ENCODE results near the gene SCAMP1.
A peak's percentile ranks its signal among the peaks of the same experiment; 100 is the strongest.

The SCAMP1 gene

DNA sequence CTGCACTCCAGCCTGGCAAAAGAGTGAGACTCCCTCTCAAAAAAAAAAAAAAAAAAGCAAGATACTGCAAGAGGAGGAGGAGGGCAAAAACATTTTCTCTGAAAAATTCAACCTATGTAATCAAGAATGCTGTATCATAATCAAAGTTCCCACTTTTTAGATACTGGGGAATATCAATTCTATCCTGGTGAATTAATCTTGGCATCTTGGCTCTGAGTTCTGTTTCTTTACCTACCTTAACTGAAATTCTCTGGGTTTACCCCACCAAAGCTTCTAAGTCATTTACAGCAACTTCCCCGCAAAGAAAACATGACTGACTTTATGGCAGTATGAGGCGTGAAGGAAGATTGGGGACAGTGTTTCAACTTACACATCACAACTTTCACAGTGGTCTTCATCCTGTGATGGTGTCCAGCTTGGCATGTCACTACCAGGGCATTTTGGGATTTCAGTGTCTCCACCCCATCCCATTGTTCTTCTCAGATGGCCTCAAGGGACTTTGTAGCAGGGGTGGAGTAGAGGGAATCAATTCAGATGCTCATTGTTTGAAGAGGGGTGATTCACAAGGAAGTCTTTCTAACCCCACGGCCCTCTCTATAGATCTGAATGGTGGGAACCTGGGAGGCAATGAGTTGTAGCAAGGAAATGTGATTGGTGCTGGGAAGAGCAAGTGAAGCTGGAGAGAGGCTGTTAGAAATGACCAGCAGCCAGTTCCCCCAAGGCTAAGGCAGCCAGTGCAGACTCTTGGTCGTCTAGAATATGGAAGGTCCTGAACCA is 130.5 kb downstream of the SCAMP1 start:
- DNase-seq (ENCODE audit: low read depth, low spot score): peak; percentile 58
- H3K27ac ChIP-seq: peak overlapping the region; percentile 19

DNA sequence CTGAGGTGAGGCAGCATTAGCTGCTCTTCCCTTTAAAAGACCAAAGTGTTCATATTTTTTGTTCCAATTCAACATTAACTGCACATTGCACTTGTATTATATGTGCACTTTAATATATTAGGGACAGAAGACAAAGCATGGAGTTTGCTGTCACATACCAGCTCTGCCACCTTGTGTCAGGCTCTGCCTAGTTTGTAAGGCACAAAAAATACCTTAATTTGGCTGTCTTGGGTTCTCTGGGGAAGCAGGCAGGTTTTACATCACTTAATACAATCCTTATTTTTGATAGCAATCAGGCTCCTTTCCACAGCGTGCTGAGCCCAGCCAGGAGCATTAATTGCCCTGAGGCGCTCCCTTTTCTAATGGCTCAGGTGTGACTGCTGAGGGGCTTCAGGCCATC is 131.8 kb downstream of the SCAMP1 start:
- DNase-seq (ENCODE audit: low read depth, low spot score): no peak
- H3K27ac ChIP-seq: no peak overlapping the region

DNA sequence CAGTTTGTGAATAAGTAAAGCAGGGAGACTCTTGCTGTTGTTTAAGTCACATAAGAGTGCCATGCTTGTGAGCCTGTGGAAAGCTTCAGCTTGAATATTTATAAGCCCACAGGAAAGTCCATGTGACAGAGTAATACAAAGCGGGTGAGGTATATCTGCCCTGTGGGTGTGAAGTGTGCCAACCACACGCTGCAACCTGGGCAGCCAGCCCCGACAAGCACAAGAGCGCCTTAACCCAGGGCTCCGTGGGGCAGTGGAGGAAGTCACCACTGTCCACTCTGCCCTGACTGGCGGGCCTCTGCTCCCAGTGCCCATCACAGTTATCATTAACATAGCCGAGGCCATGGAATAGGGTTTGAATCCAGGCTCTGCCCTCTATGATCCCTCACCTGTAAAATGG is 132.2 kb downstream of the SCAMP1 start:
- DNase-seq (ENCODE audit: low read depth, low spot score): no peak
- H3K27ac ChIP-seq: no peak overlapping the region

DNA sequence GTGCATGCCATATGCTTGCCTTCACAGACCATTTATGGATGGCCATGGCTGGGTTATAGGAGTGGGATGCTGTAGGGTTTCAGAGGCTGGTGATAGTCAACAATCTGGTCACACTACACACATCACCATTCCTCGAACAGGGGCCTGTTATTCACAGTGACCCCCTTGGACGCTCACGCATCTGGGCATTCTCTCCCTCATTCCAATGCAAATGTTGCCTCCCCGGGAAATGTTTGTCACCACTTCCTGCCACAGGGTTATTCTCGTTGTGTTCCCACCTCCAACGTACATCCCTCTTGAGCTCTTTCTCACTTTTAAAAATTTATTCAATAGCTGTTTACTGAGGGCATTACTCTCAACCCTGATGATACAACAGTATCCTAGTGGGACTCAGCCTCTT is 135.4 kb downstream of the SCAMP1 start:
- no peak for DNase-seq (ENCODE audit: low read depth, low spot score)
- H3K27ac ChIP-seq: peak overlapping the region; percentile 33

DNA sequence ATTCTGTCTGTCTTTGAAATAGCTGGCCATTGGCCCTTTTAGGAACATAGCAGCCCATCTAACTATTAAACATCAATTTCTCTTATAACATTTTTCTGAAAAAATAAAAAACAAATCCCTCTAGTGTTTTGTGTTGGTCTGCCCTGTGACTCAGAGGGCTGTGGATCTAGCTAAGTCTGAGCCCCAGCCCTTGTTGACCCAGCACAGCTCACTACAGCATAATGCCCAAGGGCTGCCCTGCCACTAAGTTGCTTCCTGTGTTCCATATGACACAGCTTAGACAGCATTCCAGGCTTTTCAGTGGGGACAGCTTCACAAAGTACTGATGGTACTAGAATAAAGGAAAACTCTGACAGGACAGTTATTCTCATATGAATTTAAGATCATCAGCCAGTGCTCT is 136.0 kb downstream of the SCAMP1 start:
- peak overlapping the region; percentile 33 for H3K27ac ChIP-seq
- DNase-seq (ENCODE audit: low read depth, low spot score): peak; percentile 34

DNA sequence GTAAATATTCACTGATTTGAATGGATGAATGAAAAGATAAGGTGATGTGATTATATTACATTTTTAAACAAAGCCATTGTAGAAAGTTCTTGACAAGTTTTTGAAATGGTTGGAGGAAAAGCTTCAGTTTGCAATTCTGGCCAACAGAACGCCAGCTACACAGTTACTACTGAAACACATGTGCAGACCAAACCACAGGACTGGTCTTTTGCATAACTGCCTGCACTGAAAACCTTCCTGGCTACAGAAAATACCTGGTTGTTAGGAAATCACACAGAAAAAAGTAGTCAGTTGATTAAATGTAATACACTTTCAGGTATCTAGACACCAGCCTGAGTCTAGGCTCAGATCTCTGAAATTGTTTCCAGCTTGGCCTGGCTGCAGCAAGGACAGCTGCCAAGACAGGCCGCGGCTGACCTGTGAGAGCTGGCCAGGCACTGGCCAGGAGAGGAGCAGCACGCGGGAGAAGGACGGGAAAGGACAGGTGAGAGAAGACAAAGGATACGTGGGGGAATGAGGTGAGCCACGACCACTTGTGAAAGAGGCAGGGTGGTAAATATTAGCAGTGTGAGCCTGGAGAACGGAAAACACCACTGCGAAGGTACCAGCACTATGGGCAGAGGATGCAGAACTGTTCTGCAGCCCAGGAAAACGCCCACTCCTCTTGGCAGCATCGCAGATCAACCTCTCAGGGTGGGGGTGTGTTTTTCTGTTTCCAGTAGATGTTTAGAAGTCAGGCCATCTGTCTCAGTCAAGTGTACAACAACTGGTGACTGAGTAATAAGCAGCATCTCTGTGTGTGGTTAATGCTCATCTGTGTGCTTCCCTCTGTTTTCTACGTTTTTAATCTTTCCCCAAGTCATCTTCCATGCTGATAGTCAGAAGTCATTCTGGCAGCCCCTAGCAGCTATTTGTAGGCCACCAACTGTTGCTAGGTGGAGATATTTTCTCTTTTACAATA is 137.4 kb downstream of the SCAMP1 start:
- no peak overlapping the region for H3K27ac ChIP-seq
- no peak for DNase-seq (ENCODE audit: low read depth, low spot score)

DNA sequence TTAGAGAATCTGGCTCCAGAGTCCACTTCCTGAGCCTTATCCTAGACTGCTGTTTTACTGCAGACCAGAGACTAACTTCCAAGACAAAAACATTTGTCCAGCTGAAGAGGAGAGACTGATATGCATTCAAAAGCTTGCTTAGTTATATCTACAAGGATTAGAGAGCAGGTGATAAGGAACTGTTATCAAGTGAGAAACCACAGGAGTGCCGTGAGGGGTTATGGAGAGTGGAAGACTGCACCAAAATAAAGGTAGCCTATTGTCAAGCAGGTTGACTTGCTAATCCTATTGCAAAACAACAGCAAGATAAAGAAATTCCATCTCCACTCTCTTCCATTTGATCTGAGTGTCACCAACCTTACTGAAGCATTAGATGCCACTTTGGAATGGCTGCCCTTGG is 139.1 kb downstream of the SCAMP1 start:
- DNase-seq (ENCODE audit: low read depth, low spot score): no peak
- H3K27ac ChIP-seq: no peak overlapping the region

DNA sequence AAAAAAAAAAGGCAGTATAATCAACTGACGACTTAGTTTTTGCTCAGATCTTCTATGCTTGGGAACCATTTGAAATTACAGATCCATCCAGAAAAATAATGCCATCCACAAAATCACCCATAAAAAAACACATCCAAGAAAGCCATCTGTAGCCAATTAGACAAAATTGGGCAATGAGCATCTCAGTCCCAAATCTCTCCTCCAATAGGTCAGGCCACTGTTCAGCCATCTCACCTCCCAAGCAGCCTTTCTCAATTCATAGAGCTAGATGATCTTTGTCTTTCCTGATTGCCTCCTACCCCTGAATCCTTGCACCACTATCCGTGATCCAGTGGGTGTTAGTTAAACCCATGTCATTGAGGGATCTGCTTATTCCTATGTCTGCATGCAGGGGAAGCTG is 139.6 kb downstream of the SCAMP1 start:
- H3K27ac ChIP-seq: no peak overlapping the region
- DNase-seq (ENCODE audit: low read depth, low spot score): no peak

DNA sequence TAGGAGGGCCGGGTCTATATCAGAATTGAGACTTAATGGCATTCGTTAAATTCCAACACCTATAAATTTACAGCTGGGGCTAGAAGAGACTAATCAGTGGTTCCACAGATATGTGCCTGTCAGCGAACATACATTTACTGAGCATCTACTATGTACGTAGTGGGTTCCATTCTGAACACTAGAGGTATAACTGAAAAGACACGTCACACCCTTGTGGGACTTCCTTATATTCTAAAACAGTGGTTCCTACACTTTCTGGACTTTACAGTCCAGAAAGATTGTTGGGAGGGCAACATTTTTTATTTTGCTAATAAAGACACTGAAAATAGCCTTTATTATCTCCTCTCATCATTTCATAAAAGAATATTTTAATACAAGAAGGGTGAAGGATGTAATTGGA is 140.5 kb downstream of the SCAMP1 start:
- no peak for DNase-seq (ENCODE audit: low read depth, low spot score)
- peak overlapping the region; percentile 49 for H3K27ac ChIP-seq

DNA sequence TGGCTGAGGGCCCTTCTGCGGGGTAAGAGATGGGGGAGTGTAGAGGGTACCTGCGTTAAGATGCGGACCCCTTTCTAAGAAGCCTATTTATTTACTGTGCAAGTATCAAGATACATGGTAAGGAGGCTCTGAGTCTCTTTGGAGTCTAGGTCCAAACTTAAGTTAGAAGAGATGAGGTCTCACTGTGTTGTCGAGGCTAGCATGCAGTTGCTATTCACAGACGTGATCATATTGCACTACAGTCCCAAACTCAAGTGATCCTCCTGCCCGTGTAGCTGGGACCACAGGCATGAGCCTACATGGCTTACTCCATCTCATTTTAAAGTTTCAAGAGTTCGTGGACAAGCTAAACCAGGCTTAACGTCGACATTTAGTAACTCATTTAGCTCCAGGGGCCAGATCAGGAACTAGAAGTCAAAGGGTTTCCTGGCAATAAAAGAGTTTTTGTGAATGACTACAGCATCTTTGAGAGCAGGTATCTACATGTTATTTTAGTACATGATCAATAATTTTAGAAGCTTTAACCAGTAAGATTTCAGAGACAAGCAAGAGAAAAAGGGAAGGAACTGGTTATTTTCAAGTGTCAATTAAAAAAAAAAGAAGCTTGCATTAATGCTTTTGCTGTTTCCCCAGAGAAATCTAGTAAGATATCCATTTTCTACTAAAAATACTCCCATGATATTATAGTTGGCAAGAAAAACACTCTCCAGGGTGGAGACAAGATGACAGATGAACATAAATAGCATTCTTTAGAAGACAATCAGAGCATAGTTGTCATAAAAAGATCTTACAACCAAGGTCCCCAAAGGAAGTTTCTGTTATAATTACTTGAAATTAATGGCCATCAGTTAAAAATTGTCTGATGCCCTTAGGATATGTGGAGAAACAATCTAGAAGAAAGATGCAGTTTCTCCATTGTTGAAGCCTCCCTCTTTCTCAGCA is 141.3 kb downstream of the SCAMP1 start:
- DNase-seq (ENCODE audit: low read depth, low spot score): no peak
- peak overlapping the region; percentile 49 for H3K27ac ChIP-seq

DNA sequence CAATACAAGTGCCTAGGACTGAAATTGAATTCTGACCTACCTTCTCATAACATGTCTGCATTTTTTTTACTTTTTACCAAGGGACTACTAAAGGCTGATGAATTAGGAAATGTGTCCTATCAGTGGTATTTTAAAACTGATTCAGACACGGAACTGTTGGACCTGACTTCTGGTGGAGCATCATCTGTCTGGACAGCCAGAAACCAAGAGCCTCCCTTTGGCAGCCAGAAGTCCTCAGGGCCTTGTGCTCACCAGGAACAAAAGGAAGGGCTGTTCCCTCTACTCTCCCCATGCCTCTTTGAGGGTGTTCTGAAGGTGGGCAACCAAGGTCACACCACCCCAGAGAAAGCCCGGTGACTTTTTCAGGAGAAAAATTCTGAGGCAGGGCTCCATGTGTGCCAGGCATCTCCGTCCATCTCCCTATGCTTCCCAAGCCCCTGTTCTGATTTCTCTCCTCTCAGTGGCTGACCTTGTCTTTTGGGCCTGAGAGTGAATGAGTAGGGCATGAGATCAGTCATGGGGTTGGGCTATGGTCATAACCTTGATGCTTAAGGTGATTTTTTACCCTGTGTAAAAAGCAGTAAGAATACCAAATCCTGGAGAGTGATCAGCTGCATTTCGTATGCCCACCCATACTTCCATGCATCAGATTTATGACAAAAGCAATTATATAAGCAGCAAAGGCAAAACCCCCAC is 143.7 kb downstream of the SCAMP1 start:
- no peak for DNase-seq (ENCODE audit: low read depth, low spot score)
- H3K27ac ChIP-seq: peak overlapping the region; percentile 72

DNA sequence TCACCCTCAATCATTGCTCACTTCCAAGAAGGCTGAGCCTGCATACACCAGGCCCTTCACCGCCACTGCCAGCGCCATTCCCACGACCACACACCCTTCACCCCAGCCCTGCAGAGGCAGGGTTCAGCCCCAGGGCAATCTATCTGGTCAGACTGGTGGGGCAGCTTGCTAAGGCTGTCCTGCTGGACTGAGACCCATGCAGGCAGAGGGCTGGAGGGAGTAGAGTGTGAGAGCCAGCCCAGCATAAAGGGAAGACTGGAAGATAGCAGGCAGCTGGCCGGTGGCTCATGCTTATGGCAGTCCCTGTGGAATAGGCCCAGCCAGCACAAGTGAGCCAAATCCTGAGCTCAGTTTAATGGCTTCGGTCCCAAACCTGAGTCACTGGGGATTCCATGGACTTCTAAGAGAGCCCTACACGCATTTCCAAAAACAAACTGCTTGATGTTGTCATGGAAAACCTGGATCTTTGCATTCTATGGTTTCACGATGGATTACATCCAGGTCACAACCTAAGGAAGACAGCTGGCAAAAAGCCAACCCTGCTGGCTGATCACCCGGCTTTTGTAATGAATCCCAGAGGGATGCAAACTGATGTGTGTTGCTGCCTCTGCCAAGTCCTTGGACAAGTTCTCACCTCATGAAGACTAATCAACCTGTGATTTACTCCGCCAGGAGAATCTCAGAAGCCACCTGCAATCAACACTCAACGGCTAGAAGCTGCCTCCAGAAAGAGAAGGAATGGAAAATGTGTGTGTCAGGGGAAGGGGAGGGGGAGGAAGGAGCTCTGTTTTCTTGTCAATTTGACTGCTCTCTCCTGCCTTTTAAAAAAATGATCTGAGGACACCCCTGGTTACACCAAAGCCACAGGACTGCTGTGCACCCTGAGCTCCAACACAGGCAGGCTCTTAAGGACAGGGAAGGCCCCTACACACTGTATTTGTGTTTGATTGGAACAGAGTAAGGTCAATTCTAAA is 144.6 kb downstream of the SCAMP1 start:
- H3K27ac ChIP-seq: peak overlapping the region; percentile 72
- DNase-seq (ENCODE audit: low read depth, low spot score): peak; percentile 97

DNA sequence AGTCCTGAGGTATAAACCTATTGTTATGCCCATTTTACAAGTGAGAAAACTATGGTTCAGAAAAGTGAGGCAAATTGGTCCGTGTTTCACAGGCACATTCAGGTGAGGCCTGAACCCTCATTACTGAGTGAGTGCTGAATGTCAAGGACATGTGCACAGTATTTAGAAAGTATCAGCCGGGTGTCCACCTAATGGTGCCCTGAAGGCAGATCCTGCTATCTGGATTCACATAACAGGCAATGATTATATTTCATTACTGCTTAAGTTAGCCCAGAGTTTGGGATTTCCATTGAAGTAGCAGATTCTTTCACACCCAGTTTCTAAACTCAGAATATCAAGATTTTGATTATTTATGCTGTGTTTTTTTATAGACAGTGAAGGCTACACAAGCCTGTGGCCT is 145.4 kb downstream of the SCAMP1 start:
- peak overlapping the region; percentile 72 for H3K27ac ChIP-seq

DNA sequence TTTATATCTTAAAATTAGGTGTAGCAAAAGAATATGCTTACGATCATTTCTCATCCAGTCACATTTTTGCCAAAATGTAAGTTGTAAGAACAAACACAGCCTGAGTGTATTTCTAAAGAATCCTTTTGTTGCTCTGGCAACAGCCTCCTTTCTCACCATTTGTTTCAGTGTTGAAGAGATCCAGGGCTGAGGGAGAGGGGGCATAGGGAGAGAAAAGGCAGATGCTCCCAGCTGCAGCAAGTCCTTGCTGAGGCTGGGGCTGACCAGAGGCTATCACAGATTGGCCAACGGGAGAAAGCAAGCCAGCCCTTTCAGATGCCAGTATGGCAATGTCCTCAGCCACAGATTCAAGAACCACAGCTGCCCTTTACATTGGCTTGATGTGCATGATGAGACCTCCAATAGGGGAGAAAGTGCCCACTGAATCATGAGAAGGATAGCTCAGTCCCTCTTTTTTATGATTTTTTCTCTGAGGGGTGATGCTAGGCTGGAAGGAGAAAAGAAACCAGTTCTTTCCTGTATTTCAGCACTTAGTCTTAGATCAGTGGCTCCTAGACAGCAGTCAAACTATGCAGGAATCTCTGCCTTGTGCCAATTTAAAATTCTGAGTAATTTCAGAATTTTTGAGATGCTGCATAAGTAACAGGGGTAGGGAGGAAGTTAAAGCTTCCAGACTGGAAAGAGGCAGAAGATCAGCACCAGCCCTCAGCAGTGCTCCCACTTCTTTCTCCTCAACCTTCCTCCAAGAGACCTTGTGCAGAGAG is 146.0 kb downstream of the SCAMP1 start:
- peak overlapping the region; percentile 72 for H3K27ac ChIP-seq
- DNase-seq (ENCODE audit: low read depth, low spot score): no peak

More for the DNA sequence above, 145.4 kb downstream of the SCAMP1 start:
- no peak for DNase-seq (ENCODE audit: low read depth, low spot score)

DNA sequence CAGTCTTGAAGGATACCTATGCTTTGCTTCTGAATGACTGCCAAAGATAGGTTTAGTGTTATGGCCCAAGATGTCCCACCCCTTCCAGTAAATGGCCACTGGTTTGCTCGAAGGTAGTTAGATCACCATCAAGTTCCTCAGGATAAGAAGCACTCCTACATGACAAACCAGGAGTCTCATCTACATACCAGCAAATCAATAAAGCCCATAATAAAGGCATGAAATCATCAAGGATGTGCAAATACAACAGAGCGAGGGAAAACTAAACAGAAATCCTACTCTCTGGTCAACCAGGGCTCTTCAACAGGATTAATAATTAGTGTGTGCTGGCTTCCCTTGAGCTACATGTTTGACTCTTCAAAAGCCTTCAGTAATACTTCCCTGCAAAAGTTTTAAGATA is 147.1 kb downstream of the SCAMP1 start:
- H3K27ac ChIP-seq: no peak overlapping the region
- DNase-seq (ENCODE audit: low read depth, low spot score): no peak

DNA sequence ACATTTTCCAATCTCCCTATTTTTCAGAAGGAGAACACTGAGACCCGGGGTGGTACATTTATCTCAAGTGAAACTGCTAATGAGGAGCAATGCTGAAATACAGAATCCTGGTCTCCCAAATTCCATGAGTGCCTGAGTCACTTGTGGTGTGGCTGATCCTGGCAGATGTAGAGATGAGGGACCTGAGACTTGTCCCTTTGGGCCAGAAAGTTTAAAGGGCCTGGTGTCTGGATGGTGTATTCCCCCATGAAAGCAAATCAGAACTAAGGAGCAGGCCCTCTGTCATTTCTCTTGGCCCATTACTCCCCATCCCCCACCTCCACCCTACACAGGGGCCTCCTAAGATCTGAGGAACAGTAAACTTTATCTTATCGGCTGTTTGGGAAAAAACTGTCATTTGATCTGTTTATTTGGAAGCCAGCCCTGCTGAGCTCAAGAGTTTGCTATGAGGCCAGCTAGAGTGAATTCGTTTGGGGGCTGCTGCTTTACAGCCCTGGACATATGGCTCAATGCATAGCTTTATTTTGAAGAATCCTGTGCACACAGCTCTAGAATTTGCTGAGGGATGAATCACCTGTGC is 147.9 kb downstream of the SCAMP1 start:
- no peak overlapping the region for H3K27ac ChIP-seq
- DNase-seq (ENCODE audit: low read depth, low spot score): no peak

DNA sequence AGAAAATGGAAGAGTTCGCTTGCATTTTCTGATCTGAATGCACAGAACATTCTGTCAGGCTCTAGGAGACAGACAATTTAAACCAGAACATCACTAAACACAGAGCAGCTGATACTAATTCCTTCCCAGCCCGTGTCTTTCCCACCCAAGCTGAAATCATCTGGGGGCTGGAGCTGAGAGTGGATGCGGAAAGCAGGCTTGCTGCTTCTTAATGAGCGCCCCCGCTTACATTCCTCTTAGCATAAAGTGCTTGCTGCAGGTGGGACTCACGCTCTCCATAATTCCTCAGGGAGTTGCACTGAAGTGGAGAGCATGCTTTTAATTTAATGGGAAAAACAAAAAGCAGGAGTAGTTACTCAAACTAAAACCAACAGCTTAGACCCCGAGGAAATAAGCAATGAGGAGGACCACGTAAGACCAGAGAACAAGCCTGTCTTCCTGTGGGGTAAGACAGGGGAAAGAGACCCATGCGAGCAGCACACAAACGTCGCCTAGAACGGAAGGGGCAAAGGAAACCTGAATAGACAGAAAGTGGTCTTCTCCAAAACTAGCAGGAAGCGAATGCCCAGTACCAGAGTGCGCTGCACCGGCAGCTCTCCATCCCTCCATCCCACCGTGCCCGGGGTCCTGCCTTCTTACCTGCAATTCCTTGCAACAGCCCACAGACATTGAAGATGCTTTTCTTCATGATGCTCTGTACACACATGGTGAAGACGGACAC is 148.9 kb downstream of the SCAMP1 start:
- DNase-seq (ENCODE audit: low read depth, low spot score): no peak
- no peak overlapping the region for H3K27ac ChIP-seq

Data from epithelial cell of prostate (primary cell).